OCI-LY1 (cell line): ENCODE results near the gene MEGF8.

ENCODE experiments used
- H2AFZ ChIP-seq: fragments of 200-600 bp; sonication (generic), shearing (Covaris generic); 2 replicates; pipeline ENCODE4 v1.6.0; 2014; ENCODE audit warnings: antibody characterized with exemption, mild to moderate bottlenecking, low read length
- H3F3A ChIP-seq: fragments of 200-600 bp; sonication (generic), shearing (Covaris generic); 2 replicates; pipeline ENCODE4 v1.6.0; 2014; ENCODE audit warnings: mild to moderate bottlenecking, antibody characterized with exemption, low read length, moderate library complexity; ENCODE audit not compliant: insufficient read depth
- H3K27ac ChIP-seq: fragments of 200-600 bp; sonication (generic); 2 replicates; pipeline ENCODE4 v1.5.1; 2014; ENCODE audit warnings: low read length, mixed run types, mild to moderate bottlenecking, low read depth; ENCODE audit not compliant: poor library complexity, severe bottlenecking
- H3K27me3 ChIP-seq: fragments of 200-600 bp; sonication (generic); 2 replicates; pipeline ENCODE4 v1.6.0; 2014; ENCODE audit warnings: antibody characterized with exemption, mild to moderate bottlenecking, low read length, moderate library complexity; ENCODE audit not compliant: insufficient read depth
- H3K36me3 ChIP-seq: fragments of 200-600 bp; sonication (generic); 2 replicates; pipeline ENCODE4 v1.6.1; 2014; ENCODE audit warnings: mild to moderate bottlenecking, antibody characterized with exemption, low read length, moderate library complexity, mixed read lengths; ENCODE audit not compliant: insufficient read depth
- H3K4me1 ChIP-seq: fragments of 200-600 bp; sonication (generic); 2 replicates; pipeline ENCODE4 v1.5.1; 2014; ENCODE audit warnings: mild to moderate bottlenecking, low read length, moderate library complexity; ENCODE audit not compliant: insufficient read depth, severe bottlenecking
- H3K4me2 ChIP-seq: fragments of 200-600 bp; sonication (generic), shearing (Covaris generic); 2 replicates; pipeline ENCODE4 v1.6.1; 2014; ENCODE audit warnings: low read length
- H3K4me3 ChIP-seq: fragments of 200-600 bp; sonication (generic); 2 replicates; pipeline ENCODE4 v1.5.1; 2014; ENCODE audit warnings: low read length, low read depth, mild to moderate bottlenecking, mixed read lengths; ENCODE audit not compliant: poor library complexity, severe bottlenecking
- H3K79me2 ChIP-seq: fragments of 200-600 bp; shearing (Covaris generic); 2 replicates; pipeline ENCODE4 v1.6.1; 2016; ENCODE audit warnings: mixed run types, low read length, mixed read lengths; ENCODE audit not compliant: insufficient read depth
- H3K9ac ChIP-seq: fragments of 200-600 bp; sonication (generic), shearing (Covaris generic); 2 replicates; pipeline ENCODE4 v1.6.1; 2014; ENCODE audit warnings: mild to moderate bottlenecking, low read length, mixed read lengths
- H3K9me2 ChIP-seq: fragments of 200-600 bp; sonication (generic), shearing (Covaris generic); 2 replicates; pipeline ENCODE4 v1.6.1; 2014; ENCODE audit warnings: low read depth, mild to moderate bottlenecking, low read length, mixed read lengths
- H3K9me3 ChIP-seq: fragments of 200-600 bp; shearing (Covaris generic); 2 replicates; pipeline ENCODE4 v1.6.1; 2014; ENCODE audit warnings: low read length, mixed read lengths
- H4K20me1 ChIP-seq: fragments of 200-600 bp; sonication (generic), shearing (Covaris generic); 2 replicates; pipeline ENCODE4 v1.6.0; 2016; ENCODE audit warnings: mild to moderate bottlenecking, low read length; ENCODE audit not compliant: insufficient read depth
- EZH2 ChIP-seq: fragments of 200-600 bp; sonication (generic), shearing (Covaris generic); IDR thresholded peaks from 2 replicates; pipeline ENCODE4 v1.8.0; 2017; ENCODE audit warnings: borderline replicate concordance, mixed run types, mild to moderate bottlenecking, antibody characterized with exemption, low read length, moderate library complexity, mixed read lengths
- TF ChIP-seq, protein P1 (sequence below): fragments of 200-600 bp; sonication (generic), shearing (Covaris generic); IDR thresholded peaks from 2 replicates; pipeline ENCODE4 v1.5.1; 2017; ENCODE audit warnings: mild to moderate bottlenecking, antibody characterized with exemption, low read length, moderate library complexity, mixed read lengths

Gene MEGF8

DNA sequence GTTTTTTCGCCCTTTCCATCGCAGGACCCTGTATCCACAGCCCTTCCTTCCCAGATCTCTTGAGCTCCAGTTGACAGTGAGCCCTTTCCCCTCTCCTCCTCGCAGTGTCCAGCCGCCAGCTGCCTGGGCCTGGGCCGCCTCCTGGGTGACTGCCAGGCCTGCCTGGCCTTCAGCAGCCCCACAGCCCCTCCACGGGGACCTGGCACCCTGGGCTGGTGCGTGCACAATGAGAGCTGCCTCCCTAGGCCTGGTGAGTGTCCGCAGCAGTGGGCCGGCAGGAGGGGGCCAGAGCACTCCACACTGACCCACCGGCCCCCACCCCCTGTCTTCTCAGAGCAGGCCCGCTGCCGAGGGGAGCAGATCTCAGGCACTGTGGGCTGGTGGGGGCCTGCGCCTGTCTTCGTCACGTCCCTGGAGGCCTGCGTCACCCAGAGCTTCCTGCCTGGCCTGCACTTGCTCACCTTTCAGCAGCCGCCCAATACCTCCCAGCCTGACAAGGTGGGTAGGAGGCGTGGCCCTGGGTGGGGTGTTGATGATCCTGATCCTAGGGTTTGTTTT is 19.0 kb downstream of the MEGF8 start:
- Histone ChIP-seq H3K27me3 (no peaks in the 10 kb centered on the region), H3K4me3 (no peak overlapping the region), H3K9ac (no peak overlapping the region), H3F3A (no peaks in the 10 kb centered on the region), H3K9me2 (no peaks in the 10 kb centered on the region), H3K79me2 (no peaks in the 10 kb centered on the region), H4K20me1 (no peaks in the 10 kb centered on the region), H3K9me3 (no peaks in the 10 kb centered on the region), H3K4me1 (no peaks in the 10 kb centered on the region), H3K4me2 (no peak overlapping the region), H2AFZ (no peak overlapping the region), H3K27ac (no peak overlapping the region), H3K36me3 (no peaks in the 10 kb centered on the region; the same call in 1 of the 2 replicates)
- no peak for TF ChIP-seq EZH2
- TF ChIP-seq, protein P1, sequence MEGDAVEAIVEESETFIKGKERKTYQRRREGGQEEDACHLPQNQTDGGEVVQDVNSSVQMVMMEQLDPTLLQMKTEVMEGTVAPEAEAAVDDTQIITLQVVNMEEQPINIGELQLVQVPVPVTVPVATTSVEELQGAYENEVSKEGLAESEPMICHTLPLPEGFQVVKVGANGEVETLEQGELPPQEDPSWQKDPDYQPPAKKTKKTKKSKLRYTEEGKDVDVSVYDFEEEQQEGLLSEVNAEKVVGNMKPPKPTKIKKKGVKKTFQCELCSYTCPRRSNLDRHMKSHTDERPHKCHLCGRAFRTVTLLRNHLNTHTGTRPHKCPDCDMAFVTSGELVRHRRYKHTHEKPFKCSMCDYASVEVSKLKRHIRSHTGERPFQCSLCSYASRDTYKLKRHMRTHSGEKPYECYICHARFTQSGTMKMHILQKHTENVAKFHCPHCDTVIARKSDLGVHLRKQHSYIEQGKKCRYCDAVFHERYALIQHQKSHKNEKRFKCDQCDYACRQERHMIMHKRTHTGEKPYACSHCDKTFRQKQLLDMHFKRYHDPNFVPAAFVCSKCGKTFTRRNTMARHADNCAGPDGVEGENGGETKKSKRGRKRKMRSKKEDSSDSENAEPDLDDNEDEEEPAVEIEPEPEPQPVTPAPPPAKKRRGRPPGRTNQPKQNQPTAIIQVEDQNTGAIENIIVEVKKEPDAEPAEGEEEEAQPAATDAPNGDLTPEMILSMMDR: no peak

DNA sequence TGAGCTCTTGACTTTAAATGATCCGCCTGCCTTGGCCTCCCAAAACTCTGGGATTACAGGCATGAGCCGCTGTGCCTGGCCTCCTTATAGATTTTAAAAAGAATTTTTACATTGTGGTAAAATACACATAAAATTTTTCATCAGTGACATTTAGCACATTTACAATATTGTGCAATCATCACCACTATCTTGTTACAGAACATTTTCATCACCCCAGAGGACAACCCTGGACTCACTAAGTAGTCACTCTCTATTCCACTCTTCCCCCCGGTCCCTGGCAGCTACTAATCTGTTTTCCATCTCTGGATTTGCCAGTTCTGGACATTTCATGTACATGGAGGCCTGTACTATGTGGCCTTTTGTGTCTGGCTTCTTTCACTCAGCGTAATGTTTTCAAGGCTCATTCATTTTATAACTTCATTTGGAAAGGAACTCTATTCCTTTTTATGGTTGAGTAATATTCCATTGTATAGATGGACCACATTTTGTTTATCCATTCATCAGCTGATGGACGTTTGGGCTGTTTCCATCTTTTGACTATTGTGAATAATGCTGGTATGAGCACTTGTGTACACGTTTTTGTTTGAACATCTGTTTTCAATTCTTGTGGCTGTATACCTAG is 19.9 kb downstream of the MEGF8 start:
- Histone ChIP-seq H3K4me1 (no peaks in the 10 kb centered on the region), H3K9ac (no peak overlapping the region), H3K27me3 (no peaks in the 10 kb centered on the region), H3K9me2 (no peaks in the 10 kb centered on the region), H3K4me2 (no peak overlapping the region), H3K4me3 (no peak overlapping the region), H3K27ac (no peak overlapping the region), H3F3A (no peaks in the 10 kb centered on the region), H3K79me2 (no peaks in the 10 kb centered on the region), H2AFZ (no peak overlapping the region), H3K36me3 (no peaks in the 10 kb centered on the region; the same call in 1 of the 2 replicates), H4K20me1 (no peaks in the 10 kb centered on the region), H3K9me3 (no peaks in the 10 kb centered on the region)
- TF ChIP-seq, protein P1: no peak
- TF ChIP-seq EZH2: no peak

DNA sequence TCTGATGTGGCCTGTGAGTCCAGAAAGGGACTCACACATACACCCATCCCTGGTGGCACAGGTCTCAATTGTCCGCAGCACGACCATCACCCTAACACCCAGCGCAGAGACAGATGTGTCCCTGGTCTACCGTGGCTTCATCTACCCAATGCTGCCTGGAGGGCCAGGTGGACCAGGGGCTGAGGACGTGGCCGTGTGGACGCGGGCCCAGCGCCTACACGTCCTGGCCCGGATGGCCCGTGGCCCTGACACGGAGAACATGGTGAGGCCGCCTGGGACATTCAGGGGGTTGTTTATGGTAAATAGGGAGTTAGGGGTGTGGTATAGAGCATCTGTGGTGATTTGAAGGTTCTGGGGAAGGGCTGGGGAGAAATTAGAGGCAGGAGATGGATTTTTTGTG is 22.8 kb downstream of the MEGF8 start:
- H3K4me3 ChIP-seq: no peak overlapping the region
- H3K9me3 ChIP-seq: no peaks in the 10 kb centered on the region
- no peaks in the 10 kb centered on the region; the same call in 1 of the 2 replicates for H3K36me3 ChIP-seq
- H3F3A ChIP-seq: no peaks in the 10 kb centered on the region
- no peaks in the 10 kb centered on the region for H3K27me3 ChIP-seq
- no peak overlapping the region for H3K9ac ChIP-seq
- no peaks in the 10 kb centered on the region for H4K20me1 ChIP-seq
- peaks cover 6% of the 10 kb centered on the region for H3K4me1 ChIP-seq
- no peak for TF ChIP-seq EZH2
- no peaks in the 10 kb centered on the region for H3K79me2 ChIP-seq
- no peak overlapping the region for H2AFZ ChIP-seq
- H3K27ac ChIP-seq: no peak overlapping the region
- no peak overlapping the region for H3K4me2 ChIP-seq
- H3K9me2 ChIP-seq: no peaks in the 10 kb centered on the region
